ENCODE data around the gene ATRIP.
A peak's percentile ranks its signal among the peaks of the same experiment; 100 is the strongest.

Gene ATRIP

DNA sequence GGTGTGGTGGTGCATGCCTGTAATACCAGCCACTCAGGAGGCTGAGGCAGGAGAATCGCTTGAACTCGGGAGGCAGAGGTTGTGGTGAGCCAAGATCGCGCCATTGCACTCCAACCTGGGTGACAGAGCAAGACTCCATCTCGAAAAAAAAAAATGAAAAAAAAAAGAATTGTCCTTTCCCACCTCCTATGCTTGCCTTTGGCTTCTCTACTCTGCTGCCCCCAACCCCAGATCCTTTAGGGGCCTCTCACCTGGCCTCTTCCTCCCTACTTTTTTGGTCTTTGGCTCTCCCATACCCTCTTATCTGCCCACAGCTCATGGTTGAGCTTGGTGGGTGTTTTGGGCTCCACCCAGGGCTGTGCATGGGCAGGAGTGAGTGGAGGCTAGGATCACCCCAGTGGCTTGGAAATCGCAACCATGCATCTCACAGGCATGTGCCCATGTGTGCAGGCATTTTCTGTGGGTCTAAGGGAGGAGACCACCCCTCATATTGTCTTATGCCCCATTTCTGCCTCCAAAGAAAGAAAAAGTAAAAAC, 59.5 kb downstream of the ATRIP start:
- peak; percentile 78 for DNase-seq

DNA sequence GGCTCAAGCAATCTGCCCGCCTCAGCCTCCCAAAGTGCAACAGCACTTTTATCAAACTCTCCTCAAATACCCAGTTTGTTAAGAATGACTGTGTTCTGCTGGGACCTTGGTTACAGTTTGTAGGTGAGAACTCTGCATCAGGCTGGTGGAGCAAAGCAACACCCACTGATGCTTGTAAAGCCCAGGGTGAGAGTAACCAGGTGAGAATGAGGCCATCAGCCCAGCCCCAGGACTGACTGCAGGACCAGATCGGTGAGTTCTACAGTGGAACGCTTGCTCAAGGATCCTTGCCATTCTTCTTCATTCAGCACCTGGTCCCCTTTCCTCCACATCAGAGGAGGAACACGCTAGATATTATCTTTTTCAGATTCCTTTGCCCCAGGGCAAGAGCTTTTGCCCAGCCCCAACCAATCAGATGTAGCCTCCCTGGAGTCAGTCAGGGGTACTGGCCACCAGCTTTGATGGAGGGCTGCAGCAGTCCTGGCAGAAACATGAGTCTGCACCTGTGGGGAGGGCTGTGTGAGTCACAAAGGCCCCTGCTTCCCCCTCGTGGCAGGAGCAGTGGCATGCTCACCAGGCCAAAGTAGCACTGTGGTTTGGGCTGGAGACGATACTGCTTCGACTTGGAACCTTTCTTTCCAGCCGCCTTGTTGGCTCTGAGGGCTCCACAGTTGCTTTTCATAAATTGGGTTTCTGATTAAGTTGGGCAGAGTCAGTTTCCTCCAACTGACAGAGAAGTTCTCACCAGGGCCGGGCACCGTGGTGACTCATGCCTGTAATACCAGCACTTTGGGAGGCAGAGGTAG, 60.9 kb downstream of the ATRIP start:
- peak; percentile 90 for DNase-seq

DNA sequence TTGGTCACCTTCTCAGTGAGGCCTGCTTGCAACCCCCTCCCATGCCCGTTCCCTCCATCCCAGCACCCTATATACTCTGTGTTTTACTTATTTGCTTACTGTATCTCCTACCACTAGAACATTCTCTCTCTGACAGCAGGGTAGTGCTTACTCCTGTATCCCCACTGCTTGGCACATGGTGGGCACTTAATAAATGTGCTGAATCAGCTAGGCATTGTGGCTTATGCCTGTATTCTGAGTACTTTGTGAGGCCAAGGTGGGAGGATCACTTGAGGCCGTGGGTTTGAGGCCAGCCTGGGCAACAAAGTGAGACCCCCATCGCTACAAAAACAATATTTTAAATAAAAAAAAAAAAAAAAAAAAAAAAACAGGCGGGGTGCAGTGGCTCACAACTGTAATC, 65.0 kb downstream of the ATRIP start:
- DNase-seq, result no peak

GRCh38 chr3:48514431-48515227, 68.1 kb downstream of the ATRIP start:
- no peak for DNase-seq

Data from hematopoietic multipotent progenitor cell treated with erythropoietin and hydrocortisone succinate and interleukin-3 and kit ligand, for 4 days (in vitro differentiated cells).